Prostate gland (tissue), 2 donors: ENCODE measurements around the gene PAPPA.

Experiments
- POLR2A ChIP-seq: fragments of 450-650 bp; IDR thresholded peaks from one replicate; pipeline ENCODE4 v1.6.1; 2016; ENCODE audit warnings: antibody characterized with exemption, mild to moderate bottlenecking
- POLR2AphosphoS5 ChIP-seq: sonication (generic); formaldehyde crosslinking; IDR thresholded peaks from one replicate; pipeline ENCODE4 v1.6.1; 2017; ENCODE audit warnings: antibody characterized with exemption
- TF ChIP-seq, protein P1 (sequence below), 4 experiments: fragments of 200-600 bp in 2 of 4; fragments of 450-650 bp in 2 of 4; sonication (generic) in 2 of 4; IDR thresholded peaks; 1 replicate in 3 of 4; 2 replicates in 1 of 4; pipeline ENCODE4 v1.5.1; 2016 to 2019; ENCODE audit warnings: antibody characterized with exemption in 4 of 4, mild to moderate bottlenecking in 2 of 4, moderate library complexity in 2 of 4

DNA sequence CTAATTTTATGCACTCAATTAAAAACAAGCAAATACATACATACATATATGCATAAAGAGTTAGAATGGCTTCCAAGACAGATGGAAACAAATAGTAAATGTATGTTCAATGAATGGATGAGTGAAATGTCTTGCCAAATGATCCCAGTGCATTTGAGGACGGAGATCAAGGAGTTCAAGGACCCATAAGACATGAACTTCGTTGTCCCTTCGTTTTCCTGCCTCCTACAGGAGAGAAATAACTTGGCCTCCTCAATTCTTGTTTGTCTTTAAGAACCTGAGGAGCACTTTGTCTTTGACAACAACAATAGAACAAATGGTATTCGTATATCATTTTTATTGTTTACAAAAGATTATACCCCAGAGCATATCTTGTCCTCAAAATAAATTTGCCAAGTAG, 2.4 kb upstream of the PAPPA start:
- TF ChIP-seq, protein P1, sequence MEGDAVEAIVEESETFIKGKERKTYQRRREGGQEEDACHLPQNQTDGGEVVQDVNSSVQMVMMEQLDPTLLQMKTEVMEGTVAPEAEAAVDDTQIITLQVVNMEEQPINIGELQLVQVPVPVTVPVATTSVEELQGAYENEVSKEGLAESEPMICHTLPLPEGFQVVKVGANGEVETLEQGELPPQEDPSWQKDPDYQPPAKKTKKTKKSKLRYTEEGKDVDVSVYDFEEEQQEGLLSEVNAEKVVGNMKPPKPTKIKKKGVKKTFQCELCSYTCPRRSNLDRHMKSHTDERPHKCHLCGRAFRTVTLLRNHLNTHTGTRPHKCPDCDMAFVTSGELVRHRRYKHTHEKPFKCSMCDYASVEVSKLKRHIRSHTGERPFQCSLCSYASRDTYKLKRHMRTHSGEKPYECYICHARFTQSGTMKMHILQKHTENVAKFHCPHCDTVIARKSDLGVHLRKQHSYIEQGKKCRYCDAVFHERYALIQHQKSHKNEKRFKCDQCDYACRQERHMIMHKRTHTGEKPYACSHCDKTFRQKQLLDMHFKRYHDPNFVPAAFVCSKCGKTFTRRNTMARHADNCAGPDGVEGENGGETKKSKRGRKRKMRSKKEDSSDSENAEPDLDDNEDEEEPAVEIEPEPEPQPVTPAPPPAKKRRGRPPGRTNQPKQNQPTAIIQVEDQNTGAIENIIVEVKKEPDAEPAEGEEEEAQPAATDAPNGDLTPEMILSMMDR (IDR thresholded peaks at IDR 0.05): no peak
- TF ChIP-seq POLR2A: no peak
- no peak for TF ChIP-seq POLR2AphosphoS5
